GM18520 (cell line): ENCODE data around the gene BAIAP2.

Experiments
- ATAC-seq: cut with Tn5 transposase; IDR thresholded peaks from one replicate; pipeline ENCODE4 v1.9.1; 2021; ENCODE audit not compliant: unreplicated experiment

BAIAP2 gene

GRCh38 chr17:81102869-81103268, 67.9 kb downstream of the BAIAP2 start:
- no peak for ATAC-seq

GRCh38 chr17:81103379-81103778, 68.4 kb downstream of the BAIAP2 start:
- ATAC-seq = no peak

GRCh38 chr17:81106716-81107115, 71.8 kb downstream of the BAIAP2 start:
- ATAC-seq = no peak

GRCh38 chr17:81108220-81108619, 73.3 kb downstream of the BAIAP2 start:
- ATAC-seq = no peak

- no peak for ATAC-seq
These were observed 75.0 kb downstream of the BAIAP2 start for GRCh38 chr17:81109957-81110356.

GRCh38 chr17:81110488-81111040, 75.6 kb downstream of the BAIAP2 start:
- no peak for ATAC-seq

- ATAC-seq = no peak
These were observed 76.1 kb downstream of the BAIAP2 start for GRCh38 chr17:81111066-81111465.

- no peak for ATAC-seq
These were observed 77.5 kb downstream of the BAIAP2 start for GRCh38 chr17:81112450-81112849.

GRCh38 chr17:81113158-81113724, 78.3 kb downstream of the BAIAP2 start:
- no peak for ATAC-seq

- ATAC-seq = no peak
These were observed 79.6 kb downstream of the BAIAP2 start for GRCh38 chr17:81114351-81115093.

- ATAC-seq = no peak
These were observed 80.3 kb downstream of the BAIAP2 start for GRCh38 chr17:81115219-81115618.

GRCh38 chr17:81115749-81116464, 81.0 kb downstream of the BAIAP2 start:
- ATAC-seq = no peak

GRCh38 chr17:81116704-81117103, 81.8 kb downstream of the BAIAP2 start:
- ATAC-seq = no peak

- no peak for ATAC-seq
These were observed 82.8 kb downstream of the BAIAP2 start for GRCh38 chr17:81117672-81118198.

- no peak for ATAC-seq
These were observed 83.6 kb downstream of the BAIAP2 start for GRCh38 chr17:81118308-81119221.

- no peak for ATAC-seq
These were observed 84.5 kb downstream of the BAIAP2 start for GRCh38 chr17:81119223-81120148.

GRCh38 chr17:81120149-81120484, 85.2 kb downstream of the BAIAP2 start:
- no peak for ATAC-seq

- ATAC-seq = no peak
These were observed 86.0 kb downstream of the BAIAP2 start for GRCh38 chr17:81120695-81121621.
